NCI-H82 (cell line): ENCODE measurements around the gene HLA-DPA1.
"Not testable (repeated sequence)": the region's sequence is repeated elsewhere in the genome, so short reads cannot be mapped to it uniquely, and the experiment has no call there.

Experiments
- DNase-seq: peaks from one replicate; lab custom pipeline; 2025; lab: John Stamatoyannopoulos, UW

The HLA-DPA1 gene

GRCh38 chr6:33064723-33065122 is 8.7 kb downstream of the HLA-DPA1 start:
- no peak for DNase-seq

GRCh38 chr6:33063435-33063834 is 10.0 kb downstream of the HLA-DPA1 start:
- DNase-seq: not testable (repeated sequence)

GRCh38 chr6:33061987-33062386 is 11.5 kb downstream of the HLA-DPA1 start:
- DNase-seq: no peak

- peak; percentile 22 for DNase-seq
These were observed 16.0 kb downstream of the HLA-DPA1 start for GRCh38 chr6:33057222-33058150.

- no peak for DNase-seq
These were observed 20.2 kb downstream of the HLA-DPA1 start for GRCh38 chr6:33053230-33053629.

GRCh38 chr6:33052627-33053026 is 20.8 kb downstream of the HLA-DPA1 start:
- DNase-seq: no peak

GRCh38 chr6:33050014-33050810 is 23.2 kb downstream of the HLA-DPA1 start:
- DNase-seq: no peak

GRCh38 chr6:33049323-33050013 is 24.0 kb downstream of the HLA-DPA1 start:
- DNase-seq: no peak

- DNase-seq: no peak
These were observed 33.3 kb downstream of the HLA-DPA1 start for GRCh38 chr6:33040157-33040556.

- no peak for DNase-seq
These were observed 36.9 kb downstream of the HLA-DPA1 start for GRCh38 chr6:33036535-33036934.

- no peak for DNase-seq
These were observed 38.9 kb downstream of the HLA-DPA1 start for GRCh38 chr6:33034554-33034953.

- DNase-seq: no peak
These were observed 43.2 kb downstream of the HLA-DPA1 start for GRCh38 chr6:33030245-33030644.

- no peak for DNase-seq
These were observed 43.9 kb downstream of the HLA-DPA1 start for GRCh38 chr6:33029328-33030184.

- no peak for DNase-seq
These were observed 45.1 kb downstream of the HLA-DPA1 start for GRCh38 chr6:33028220-33028849.

- no peak for DNase-seq
These were observed 48.9 kb downstream of the HLA-DPA1 start for GRCh38 chr6:33024521-33024920.

- DNase-seq: no peak
These were observed 49.9 kb downstream of the HLA-DPA1 start for GRCh38 chr6:33023536-33023935.

- DNase-seq: no peak
These were observed 51.5 kb downstream of the HLA-DPA1 start for GRCh38 chr6:33021917-33022316.

- DNase-seq: no peak
These were observed 54.1 kb downstream of the HLA-DPA1 start for GRCh38 chr6:33019372-33019771.

- no peak for DNase-seq
These were observed 54.5 kb downstream of the HLA-DPA1 start for GRCh38 chr6:33018904-33019303.

GRCh38 chr6:33018418-33018817 is 55.0 kb downstream of the HLA-DPA1 start:
- DNase-seq: no peak
